ENCODE measurements around the gene TMEM163.
"Not testable (repeated sequence)": the region's sequence is repeated elsewhere in the genome, so short reads cannot be mapped to it uniquely, and the experiment has no call there.

The TMEM163 gene

GRCh38 chr2:134609924-134610513, 108.8 kb downstream of the TMEM163 start:
- no peak for DNase-seq

- DNase-seq, result no peak
Measured at GRCh38 chr2:134603966-134604365, 114.8 kb downstream of the TMEM163 start.

DNA sequence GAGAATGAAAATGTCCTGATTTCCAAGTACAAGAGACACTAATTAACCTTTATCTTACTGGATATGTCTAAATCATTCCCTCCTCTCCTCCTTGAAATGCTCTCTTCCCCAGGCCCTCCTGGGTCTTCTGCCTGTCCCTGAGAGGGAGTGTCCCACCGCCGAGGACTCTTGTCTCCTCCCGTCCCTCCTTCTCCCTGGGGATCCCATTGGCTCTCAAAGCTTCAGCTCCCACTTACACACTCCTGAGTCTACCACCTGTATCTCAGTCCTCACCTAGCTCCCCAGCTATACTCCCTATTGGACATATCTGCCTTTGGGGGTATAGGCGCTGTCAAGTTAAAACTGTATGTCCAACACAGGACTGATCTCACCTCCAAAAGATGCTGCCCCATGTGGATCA, 116.1 kb downstream of the TMEM163 start:
- no peak for DNase-seq

GRCh38 chr2:134601264-134601663, 117.5 kb downstream of the TMEM163 start:
- DNase-seq, result peak; percentile 27

GRCh38 chr2:134600208-134600607, 118.6 kb downstream of the TMEM163 start:
- no peak for DNase-seq

- DNase-seq, result no peak
Measured at GRCh38 chr2:134599236-134599635, 119.6 kb downstream of the TMEM163 start.

DNA sequence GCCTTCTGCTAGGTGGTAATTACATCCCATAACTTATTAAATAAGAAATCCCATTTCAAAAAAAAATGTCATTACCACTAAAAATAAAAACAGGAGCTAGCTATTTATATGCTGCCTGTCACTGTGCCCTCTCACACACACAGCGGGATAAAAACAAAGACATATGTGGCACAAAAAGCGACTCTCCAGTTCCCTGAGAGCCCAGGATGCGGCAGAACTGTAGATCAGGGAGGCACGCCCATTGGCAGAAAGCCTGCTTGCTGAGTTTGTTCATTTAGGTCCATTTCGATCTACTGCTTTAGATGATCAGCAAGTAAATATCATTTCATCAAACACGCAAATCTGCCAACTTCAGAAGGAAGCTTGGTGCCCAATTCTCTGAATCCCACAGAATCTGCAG, 124.4 kb downstream of the TMEM163 start:
- no peak for DNase-seq

GRCh38 chr2:134593519-134593918, 125.3 kb downstream of the TMEM163 start:
- no peak for DNase-seq

- no peak for DNase-seq
Measured at GRCh38 chr2:134592377-134592776, 126.4 kb downstream of the TMEM163 start.

DNA sequence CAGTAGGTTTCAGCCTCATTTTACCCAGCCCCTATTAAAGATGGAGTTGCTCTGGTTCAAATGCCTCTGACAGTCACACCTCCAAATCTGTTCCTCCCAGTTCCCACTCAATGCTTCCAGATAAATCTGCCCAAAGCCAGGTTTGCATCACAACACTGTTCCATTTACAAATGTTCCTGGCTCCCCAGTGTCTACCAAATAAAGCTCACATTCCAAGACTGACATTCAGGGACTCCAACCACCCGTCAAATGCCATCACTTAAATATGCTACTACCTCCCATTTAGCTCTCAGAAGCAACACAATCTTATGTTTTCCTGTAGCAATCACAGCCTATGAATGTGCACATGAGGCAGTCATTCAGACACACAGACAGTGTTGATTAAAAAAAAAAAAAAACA, 127.3 kb downstream of the TMEM163 start:
- DNase-seq, result no peak

DNA sequence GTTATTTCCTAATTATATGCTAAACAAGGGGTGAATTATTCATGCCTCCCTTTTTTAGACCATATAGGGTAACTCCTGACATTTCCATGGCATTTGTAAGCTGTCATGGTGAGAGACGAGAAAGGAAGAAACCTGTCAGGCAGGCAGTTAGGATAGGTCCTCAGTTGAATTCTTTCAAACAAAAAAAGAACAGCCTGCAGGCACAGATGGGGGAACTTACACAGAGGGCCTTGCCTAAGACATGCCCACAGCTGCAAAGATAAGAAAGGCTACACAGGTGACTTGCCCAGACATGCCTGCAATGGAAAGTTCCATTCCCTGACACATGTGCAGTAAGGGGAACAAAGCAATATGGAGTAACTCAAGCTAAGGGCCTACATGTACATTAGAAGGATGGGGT, 128.1 kb downstream of the TMEM163 start:
- DNase-seq, result no peak

GRCh38 chr2:134589171-134590083, 129.4 kb downstream of the TMEM163 start:
- DNase-seq, result not testable (repeated sequence)

DNA sequence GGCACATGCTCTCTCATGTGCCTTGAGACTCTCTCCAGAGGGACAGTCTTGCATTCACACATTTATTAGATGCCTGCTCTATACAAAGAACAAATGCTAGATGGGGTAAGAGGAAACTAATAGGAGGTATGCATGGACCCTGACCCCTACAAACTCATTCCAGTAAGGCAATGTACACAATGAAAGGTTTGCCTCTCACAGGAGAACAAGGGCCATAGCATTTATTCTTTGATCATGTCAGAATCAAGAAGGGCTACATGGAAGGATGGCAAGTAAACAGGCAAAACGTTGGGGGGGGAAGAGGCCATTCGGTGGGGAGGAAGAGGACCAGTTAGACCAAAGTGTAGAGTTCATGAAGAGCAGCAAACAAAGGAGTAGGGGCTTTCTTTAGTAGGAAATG, 130.2 kb downstream of the TMEM163 start:
- no peak for DNase-seq

GRCh38 chr2:134586326-134586965, 132.4 kb downstream of the TMEM163 start:
- no peak for DNase-seq

DNA sequence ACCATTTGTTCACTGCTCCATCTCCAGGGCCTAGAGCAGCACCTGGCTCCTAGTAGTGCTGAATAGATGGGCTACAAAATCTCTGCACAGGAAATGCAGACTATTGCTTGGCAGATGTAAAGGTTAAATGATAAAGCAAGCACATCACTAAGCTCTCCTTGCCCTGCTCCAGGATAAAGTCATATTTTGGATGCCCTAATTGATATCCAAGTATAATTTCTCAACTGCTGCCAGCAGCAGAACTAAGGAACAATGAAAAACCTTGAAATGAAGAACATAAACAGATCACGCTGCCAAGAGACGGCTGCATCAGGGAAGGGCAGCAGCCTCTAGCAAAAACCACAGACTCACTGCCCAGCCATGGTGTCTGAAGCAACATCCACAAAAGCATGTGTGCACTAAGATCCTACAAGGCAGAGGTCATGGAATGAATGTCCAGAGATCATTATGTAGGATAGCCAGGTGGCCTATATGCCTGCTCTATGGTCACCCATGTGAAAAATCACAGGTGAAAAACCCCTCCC, 134.7 kb downstream of the TMEM163 start:
- no peak for DNase-seq

- DNase-seq, result no peak
Measured at GRCh38 chr2:134583462-134583861, 135.3 kb downstream of the TMEM163 start.

DNA sequence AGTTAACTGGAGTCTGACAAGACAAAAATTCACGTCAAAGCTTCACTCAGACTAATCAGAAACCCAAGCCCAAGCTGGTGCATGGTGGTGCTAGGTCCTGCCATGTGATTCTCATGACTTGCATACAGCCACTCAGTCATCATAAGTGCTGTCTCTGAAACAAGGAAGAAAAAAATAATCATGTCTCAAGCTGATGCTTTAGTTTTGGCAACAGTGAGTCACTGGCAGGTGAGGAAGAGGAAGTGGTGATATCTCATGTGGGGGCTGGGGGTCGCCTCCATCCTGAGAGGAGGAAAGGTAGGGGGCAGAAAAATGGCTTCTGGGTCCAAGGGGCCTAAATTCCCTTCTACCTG, 136.3 kb downstream of the TMEM163 start:
- DNase-seq, result no peak

DNA sequence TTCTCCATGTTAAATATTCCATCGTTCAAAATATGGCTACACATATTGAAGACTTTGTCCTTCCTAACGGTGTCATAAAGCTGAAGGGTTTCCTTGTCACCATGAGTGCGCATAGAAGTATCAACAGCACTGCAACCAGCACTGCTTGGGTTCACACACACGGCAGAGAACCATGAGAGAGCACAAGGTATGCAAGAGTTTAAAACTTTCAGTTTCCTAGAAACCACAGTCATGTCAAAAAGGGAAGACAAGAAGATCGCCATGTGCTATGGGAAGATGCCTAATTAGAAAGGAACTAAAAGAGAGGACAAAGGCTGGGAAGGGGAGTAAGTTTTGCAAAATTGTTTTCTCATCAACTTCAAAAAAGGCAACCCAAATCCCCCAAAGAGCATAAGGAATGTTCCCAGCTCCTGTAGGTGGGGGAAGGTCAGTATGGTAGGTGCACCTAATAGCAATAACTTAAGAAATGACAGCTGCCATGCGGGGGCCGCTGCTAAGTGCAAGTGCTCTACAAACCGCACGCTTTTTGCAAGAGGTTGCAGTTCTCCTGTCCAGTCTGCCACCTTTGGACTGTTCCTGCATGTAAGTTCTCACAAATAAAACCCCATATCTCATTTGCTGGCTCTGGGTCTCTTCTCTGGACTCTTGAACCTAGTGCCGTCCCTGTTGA, 136.8 kb downstream of the TMEM163 start:
- DNase-seq, result no peak

- no peak for DNase-seq
Measured at GRCh38 chr2:134578316-134578715, 140.5 kb downstream of the TMEM163 start.

DNA sequence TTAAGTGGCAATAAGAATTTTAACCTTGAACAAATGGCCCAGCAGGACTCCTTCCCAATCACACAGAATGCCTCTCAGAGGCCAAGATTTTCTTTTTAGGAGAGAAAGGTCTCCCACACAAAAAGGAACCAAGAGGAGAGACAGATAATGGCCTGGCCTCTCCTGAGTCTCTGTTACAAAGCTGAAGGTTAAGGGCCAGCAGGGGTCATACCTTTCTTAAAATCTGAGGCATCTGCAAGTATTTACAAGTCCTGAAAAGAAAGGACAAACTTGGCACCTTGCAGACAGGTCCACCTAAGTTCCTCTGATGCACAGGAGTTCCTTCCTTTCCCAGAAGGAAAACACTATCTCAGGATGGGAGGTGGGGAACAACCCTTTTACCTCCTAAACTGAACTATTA, 142.3 kb downstream of the TMEM163 start:
- no peak for DNase-seq

GRCh38 chr2:134575888-134576287, 142.9 kb downstream of the TMEM163 start:
- no peak for DNase-seq

- peak; percentile 50 for DNase-seq
Measured at GRCh38 chr2:134574611-134575330, 144.0 kb downstream of the TMEM163 start.

DNA sequence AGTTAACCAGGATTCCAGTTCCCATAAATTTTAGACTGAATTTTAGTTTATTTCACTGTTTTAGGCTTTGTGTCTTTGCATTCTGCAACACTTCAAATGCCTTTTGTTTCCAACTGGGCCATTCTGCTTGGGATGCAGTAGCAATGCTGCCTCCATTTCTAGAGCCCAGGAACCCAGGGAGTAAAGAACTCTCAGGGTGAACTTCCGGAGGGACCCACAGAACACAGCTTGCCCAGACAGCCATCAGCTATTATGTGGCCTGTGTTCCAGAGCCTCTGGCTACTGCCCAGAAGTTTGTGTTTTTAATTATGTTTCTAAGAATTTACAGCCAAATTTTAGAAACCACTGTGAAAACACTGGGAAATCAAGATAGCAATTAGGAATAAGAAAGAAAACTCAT, 145.1 kb downstream of the TMEM163 start:
- no peak for DNase-seq

Measured in NCI-H524 treated with DMSO at 0.1 percent for 48 hours (cell line).